ENCODE results near the gene GINM1.

Gene GINM1

DNA sequence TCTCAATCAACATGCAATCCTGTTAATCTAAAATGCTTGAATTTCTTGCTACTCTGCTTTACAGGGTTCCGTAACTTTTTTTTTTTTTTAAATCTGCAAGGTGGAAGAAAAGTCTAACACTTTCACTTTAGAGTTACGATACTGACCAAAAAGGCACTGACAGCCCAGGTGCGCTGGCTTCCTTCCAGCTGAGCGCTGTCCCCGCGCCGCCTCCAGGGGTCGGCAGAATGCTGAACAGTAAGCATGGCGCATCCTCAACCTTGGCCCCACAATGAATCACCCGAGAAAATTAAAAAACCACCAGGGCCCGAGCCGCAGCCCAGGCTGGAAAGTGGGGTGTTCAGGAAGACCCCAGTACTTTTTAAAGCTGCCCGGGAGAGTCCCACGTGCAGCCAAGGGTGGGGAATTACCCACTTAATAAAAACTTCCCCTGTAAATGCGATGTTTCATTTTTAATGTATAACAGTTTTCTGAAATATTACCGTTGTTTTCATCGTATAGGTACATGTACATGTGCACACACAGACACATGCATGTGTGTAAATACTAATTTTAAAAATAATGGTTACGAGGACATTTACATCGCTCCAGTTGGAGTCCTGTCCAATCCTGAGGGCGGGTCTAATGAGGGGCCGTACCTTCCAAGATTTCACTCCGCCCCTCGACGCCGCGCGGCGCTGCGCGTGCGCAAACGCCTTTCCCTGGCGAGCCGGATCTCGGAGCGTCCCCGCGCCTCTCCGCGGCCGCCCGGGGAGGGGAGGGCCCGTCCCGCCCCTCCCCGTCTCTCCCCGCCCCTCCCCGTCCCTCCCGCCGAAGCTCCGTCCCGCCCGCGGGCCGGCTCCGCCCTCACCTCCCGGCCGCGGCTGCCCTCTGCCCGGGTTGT lies at the start of gene GINM1 (continued):
- TF ChIP-seq ZXDB (tag by site-specific recombination; IDR thresholded peaks at IDR 0.05) (peak; percentile 85), ZBTB17 (tag by site-specific recombination; IDR thresholded peaks at IDR 0.05) (peak; percentile 45; the same call in 1 of the 2 replicates), ZNF791 (tag by site-specific recombination; IDR thresholded peaks at IDR 0.05) (no peak), ZNF660 (tag by site-specific recombination; IDR thresholded peaks at IDR 0.05) (peak; percentile 53; the same call in 1 of the 2 replicates), ZNF621 (tag by site-specific recombination; IDR thresholded peaks at IDR 0.05) (no peak), FEZF1 (tag by site-specific recombination; IDR thresholded peaks at IDR 0.05) (peak; percentile 26; the same call in 1 of the 2 replicates), ZNF600 (tag by site-specific recombination; IDR thresholded peaks at IDR 0.05) (0 out of 2 replicates have a peak, but pooled peaks have one; percentile 24), KLF9 (tag by site-specific recombination; IDR thresholded peaks at IDR 0.05; ENCODE audit: low read depth) (no peak), ZNF112 (tag by site-specific recombination; IDR thresholded peaks at IDR 0.05) (no peak), ZNF561 (tag by site-specific recombination; IDR thresholded peaks at IDR 0.05; ENCODE audit: borderline replicate concordance) (peak; percentile 56; the same call in 1 of the 2 replicates), KLF8 (tag by site-specific recombination; IDR thresholded peaks at IDR 0.05) (no peak), ZSCAN16 (tag by site-specific recombination; IDR thresholded peaks at IDR 0.05) (no peak), ZBTB48 (tag by site-specific recombination; IDR thresholded peaks at IDR 0.05) (0 out of 2 replicates have a peak, but pooled peaks have one; percentile 42), ZBTB8A (tag by site-specific recombination; IDR thresholded peaks at IDR 0.05) (peak; percentile 13; the same call in 1 of the 2 replicates)
- TF ChIP-seq, protein P1, sequence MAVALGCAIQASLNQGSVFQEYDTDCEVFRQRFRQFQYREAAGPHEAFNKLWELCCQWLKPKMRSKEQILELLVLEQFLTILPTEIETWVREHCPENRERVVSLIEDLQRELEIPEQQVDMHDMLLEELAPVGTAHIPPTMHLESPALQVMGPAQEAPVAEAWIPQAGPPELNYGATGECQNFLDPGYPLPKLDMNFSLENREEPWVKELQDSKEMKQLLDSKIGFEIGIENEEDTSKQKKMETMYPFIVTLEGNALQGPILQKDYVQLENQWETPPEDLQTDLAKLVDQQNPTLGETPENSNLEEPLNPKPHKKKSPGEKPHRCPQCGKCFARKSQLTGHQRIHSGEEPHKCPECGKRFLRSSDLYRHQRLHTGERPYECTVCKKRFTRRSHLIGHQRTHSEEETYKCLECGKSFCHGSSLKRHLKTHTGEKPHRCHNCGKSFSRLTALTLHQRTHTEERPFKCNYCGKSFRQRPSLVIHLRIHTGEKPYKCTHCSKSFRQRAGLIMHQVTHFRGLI (tag by site-specific recombination; IDR thresholded peaks at IDR 0.05): peak; percentile 24; the same call in 1 of the 2 replicates
- TF ChIP-seq, protein P2, sequence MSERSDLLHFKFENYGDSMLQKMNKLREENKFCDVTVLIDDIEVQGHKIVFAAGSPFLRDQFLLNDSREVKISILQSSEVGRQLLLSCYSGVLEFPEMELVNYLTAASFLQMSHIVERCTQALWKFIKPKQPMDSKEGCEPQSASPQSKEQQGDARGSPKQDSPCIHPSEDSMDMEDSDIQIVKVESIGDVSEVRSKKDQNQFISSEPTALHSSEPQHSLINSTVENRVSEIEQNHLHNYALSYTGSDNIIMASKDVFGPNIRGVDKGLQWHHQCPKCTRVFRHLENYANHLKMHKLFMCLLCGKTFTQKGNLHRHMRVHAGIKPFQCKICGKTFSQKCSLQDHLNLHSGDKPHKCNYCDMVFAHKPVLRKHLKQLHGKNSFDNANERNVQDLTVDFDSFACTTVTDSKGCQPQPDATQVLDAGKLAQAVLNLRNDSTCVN (tag by site-specific recombination; optimal IDR thresholded peaks at IDR 0.05): no peak
- TF ChIP-seq, protein P3, sequence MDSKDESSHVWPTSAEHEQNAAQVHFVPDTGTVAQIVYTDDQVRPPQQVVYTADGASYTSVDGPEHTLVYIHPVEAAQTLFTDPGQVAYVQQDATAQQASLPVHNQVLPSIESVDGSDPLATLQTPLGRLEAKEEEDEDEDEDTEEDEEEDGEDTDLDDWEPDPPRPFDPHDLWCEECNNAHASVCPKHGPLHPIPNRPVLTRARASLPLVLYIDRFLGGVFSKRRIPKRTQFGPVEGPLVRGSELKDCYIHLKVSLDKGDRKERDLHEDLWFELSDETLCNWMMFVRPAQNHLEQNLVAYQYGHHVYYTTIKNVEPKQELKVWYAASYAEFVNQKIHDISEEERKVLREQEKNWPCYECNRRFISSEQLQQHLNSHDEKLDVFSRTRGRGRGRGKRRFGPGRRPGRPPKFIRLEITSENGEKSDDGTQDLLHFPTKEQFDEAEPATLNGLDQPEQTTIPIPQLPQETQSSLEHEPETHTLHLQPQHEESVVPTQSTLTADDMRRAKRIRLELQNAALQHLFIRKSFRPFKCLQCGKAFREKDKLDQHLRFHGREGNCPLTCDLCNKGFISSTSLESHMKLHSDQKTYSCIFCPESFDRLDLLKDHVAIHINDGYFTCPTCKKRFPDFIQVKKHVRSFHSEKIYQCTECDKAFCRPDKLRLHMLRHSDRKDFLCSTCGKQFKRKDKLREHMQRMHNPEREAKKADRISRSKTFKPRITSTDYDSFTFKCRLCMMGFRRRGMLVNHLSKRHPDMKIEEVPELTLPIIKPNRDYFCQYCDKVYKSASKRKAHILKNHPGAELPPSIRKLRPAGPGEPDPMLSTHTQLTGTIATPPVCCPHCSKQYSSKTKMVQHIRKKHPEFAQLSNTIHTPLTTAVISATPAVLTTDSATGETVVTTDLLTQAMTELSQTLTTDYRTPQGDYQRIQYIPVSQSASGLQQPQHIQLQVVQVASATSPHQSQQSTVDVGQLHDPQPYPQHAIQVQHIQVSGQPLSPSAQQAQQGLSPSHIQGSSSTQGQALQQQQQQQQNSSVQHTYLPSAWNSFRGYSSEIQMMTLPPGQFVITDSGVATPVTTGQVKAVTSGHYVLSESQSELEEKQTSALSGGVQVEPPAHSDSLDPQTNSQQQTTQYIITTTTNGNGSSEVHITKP (tag by site-specific recombination; IDR thresholded peaks at IDR 0.05): peak; percentile 82
- TF ChIP-seq, protein P4, sequence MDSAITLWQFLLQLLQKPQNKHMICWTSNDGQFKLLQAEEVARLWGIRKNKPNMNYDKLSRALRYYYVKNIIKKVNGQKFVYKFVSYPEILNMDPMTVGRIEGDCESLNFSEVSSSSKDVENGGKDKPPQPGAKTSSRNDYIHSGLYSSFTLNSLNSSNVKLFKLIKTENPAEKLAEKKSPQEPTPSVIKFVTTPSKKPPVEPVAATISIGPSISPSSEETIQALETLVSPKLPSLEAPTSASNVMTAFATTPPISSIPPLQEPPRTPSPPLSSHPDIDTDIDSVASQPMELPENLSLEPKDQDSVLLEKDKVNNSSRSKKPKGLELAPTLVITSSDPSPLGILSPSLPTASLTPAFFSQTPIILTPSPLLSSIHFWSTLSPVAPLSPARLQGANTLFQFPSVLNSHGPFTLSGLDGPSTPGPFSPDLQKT (IDR thresholded peaks at IDR 0.05; ENCODE audit: borderline replicate concordance, low read depth, low read length): no peak

DNA sequence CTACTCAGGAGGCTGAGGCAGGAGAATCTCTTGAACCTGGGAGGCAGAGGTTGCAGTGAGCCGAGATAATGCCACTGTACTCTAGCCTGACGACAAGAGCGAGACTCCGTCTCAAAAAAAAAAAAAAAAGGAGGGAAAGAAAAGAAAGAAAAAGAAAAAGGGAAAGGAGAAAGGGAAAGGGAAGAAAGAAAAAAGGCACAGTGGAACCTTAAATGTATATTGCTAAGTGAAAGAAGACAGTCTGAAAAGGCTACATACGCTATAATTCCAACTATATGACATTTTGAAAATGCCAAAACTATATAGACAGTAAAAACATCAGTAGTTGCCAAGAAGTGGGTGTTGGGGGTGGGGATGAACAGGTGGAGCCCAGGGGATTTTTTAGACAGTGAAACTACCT lies 36.5 kb upstream of the GINM1 start:
- POLR2A ChIA-PET: interaction anchor here (0.7 kb wide), 1 partner anchor 18 kb away, joined by 5 read pairs; no protein-coding TSS in a partner anchor
- H3K9me3 ChIP-seq (ENCODE audit: control insufficient read depth, insufficient read depth, low read depth, low read length): no peaks in the 10 kb centered on the region
- CTCF ChIA-PET: interaction anchor here (0.7 kb wide), 1 partner anchor 501 kb away, joined by 3 read pairs; no protein-coding TSS in a partner anchor
- no peaks in the 10 kb centered on the region for H3K4me1 ChIP-seq (ENCODE audit: control insufficient read depth, insufficient read depth, low read length)
- no peak overlapping the region for H3K4me3 ChIP-seq (ENCODE audit: low read depth, low read length)
- TF ChIP-seq ZNF366 (tag by site-specific recombination; conservative IDR thresholded peaks at IDR 0.05) (0 out of 2 replicates have a peak, but pooled peaks have one; percentile 14), ZNF529 (tag by site-specific recombination; IDR thresholded peaks at IDR 0.05; ENCODE audit: insufficient replicate concordance) (no peak), PRDM1 (tag by site-specific recombination; IDR thresholded peaks at IDR 0.05) (peak; percentile 91)
- H3K36me3 ChIP-seq (ENCODE audit: control insufficient read depth in 2 of 2, insufficient read depth in 1 of 2, low read length in 2 of 2): peaks cover 89 to 90% of the 10 kb centered on the region in 2 experiments
- no peak overlapping the region for H3K27ac ChIP-seq (ENCODE audit: extremely low read depth, low read depth, low read length)
